ENCODE results near the gene BAIAP2L1.
A peak's percentile ranks its signal among the peaks of the same experiment; 100 is the strongest.
"Not testable (repeated sequence)": the region's sequence is repeated elsewhere in the genome, so short reads cannot be mapped to it uniquely, and the experiment has no call there.

Gene BAIAP2L1, protein sequence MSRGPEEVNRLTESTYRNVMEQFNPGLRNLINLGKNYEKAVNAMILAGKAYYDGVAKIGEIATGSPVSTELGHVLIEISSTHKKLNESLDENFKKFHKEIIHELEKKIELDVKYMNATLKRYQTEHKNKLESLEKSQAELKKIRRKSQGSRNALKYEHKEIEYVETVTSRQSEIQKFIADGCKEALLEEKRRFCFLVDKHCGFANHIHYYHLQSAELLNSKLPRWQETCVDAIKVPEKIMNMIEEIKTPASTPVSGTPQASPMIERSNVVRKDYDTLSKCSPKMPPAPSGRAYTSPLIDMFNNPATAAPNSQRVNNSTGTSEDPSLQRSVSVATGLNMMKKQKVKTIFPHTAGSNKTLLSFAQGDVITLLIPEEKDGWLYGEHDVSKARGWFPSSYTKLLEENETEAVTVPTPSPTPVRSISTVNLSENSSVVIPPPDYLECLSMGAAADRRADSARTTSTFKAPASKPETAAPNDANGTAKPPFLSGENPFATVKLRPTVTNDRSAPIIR

GRCh38 chr7:98400542-98401340, at the start of gene BAIAP2L1:
Gene BAIAP2L1 (minus strand): TSS chr7:98401090. CDS start chr7:98400852, 238 bp downstream.
- no peaks in the 10 kb centered on the region for H3K27me3 ChIP-seq (ENCODE audit: insufficient read depth, insufficient read length)
- H3K36me3 ChIP-seq (ENCODE audit: insufficient read depth, insufficient read length, low read length): peaks cover 7% of the 10 kb centered on the region
- peak within 1 kb of the TSS; percentile 77 for H3K4me3 ChIP-seq (ENCODE audit: insufficient read length, low read depth)
- H3K4me1 ChIP-seq (ENCODE audit: insufficient read depth, insufficient read length): no peaks in the 10 kb centered on the region
- DNase-seq (ENCODE audit: low read depth, low spot score): peak; percentile 81
- H3K9ac ChIP-seq (ENCODE audit: insufficient read length, low read depth): peak within 1 kb of the TSS; percentile 85
- H3K9me3 ChIP-seq (ENCODE audit: insufficient read depth, low read length): peaks cover 16% of the 10 kb centered on the region; the same call in 1 of the 2 replicates
- TF ChIP-seq ZNF274 (IDR thresholded peaks at IDR 0.05; ENCODE audit: low read depth, low read length): no peak

DNA sequence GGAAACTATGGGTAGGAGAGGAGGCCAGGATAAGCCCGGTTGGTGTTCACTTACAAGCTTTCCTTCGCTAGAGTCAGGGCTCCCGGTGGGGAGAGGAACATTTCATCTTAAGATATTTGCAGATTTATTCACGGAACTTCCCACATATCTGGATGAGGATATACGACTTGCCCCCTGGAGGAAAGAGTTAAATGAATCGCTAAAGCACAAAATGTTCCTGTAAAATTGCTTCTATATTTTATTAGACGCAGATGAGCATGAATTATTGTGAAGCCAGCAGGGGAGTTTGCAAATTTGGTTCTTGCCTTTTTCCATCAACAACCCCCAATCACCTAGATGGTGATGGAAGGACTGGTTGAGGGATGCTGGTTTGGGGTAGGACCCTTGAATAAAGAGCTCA, 47.9 kb upstream of the BAIAP2L1 start:
- Histone ChIP-seq H3K27me3 (ENCODE audit: insufficient read depth, insufficient read length) (no peaks in the 10 kb centered on the region), H3K36me3 (ENCODE audit: insufficient read depth, insufficient read length, low read length) (no peaks in the 10 kb centered on the region), H3K9me3 (ENCODE audit: insufficient read depth, low read length) (peaks cover 12% of the 10 kb centered on the region; the same call in 1 of the 2 replicates), H3K4me1 (ENCODE audit: insufficient read depth, insufficient read length) (no peaks in the 10 kb centered on the region), H3K9ac (ENCODE audit: insufficient read length, low read depth) (no peak overlapping the region), H3K4me3 (ENCODE audit: insufficient read length, low read depth) (no peak overlapping the region)
- TF ChIP-seq SUZ12 (IDR thresholded peaks at IDR 0.05; ENCODE audit: extremely low read depth, insufficient read depth, insufficient read length) (no peak), ZNF274 (IDR thresholded peaks at IDR 0.05; ENCODE audit: low read depth, low read length) (no peak), YY1 (IDR thresholded peaks at IDR 0.05; ENCODE audit: insufficient read depth, insufficient read length) (no peak)
- no peak for DNase-seq (ENCODE audit: low read depth, low spot score)

DNA sequence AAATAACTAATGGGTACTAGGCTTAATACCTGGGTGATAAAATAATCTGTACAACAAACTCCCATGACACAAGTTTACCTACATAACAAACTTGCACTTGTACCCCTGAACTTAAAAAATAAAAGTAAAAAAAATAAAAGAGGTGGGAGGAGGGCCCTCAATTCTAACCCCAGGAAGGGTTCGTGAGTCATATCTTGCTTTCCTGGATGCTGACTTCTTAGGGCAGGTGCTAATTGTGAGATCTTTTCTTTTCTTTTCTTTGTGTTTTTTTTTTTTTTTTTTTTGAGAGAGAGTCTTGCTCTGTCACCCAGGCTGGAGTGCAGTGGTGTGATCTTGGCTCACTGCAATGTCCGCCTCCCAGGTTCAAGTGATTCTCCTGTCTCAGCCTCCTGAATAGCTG, 40.1 kb upstream of the BAIAP2L1 start:
- H3K9ac ChIP-seq (ENCODE audit: insufficient read length, low read depth); H3K27me3 ChIP-seq (ENCODE audit: insufficient read depth, insufficient read length); H3K4me3 ChIP-seq (ENCODE audit: insufficient read length, low read depth); H3K36me3 ChIP-seq (ENCODE audit: insufficient read depth, insufficient read length, low read length); H3K4me1 ChIP-seq (ENCODE audit: insufficient read depth, insufficient read length); H3K9me3 ChIP-seq (ENCODE audit: insufficient read depth, low read length); DNase-seq (ENCODE audit: low read depth, low spot score): not testable (repeated sequence)

DNA sequence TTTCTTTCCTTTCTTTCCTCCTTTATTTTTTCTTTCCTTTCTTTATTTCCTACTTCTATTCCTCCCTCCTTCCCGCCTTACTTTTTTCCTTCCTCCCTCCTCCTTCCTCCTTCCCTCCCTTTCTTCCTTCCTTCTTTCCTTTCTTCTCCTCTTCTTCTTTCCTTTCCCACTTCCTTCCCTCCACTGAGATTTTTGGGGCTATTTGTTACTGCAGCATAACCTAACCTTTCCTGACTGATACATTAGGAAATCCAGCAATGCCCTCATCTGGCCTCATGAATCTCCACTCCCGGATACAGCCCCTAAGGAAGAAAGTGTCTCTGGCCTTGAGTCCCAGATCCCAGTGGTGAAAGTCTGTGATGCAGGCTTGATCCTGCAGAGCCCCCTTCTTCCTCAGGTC, 38.6 kb upstream of the BAIAP2L1 start:
- H3K9me3 ChIP-seq (ENCODE audit: insufficient read depth, low read length): peaks cover 7% of the 10 kb centered on the region; the same call in 1 of the 2 replicates
- DNase-seq (ENCODE audit: low read depth, low spot score): no peak
- H3K4me1 ChIP-seq (ENCODE audit: insufficient read depth, insufficient read length): no peaks in the 10 kb centered on the region
- H3K36me3 ChIP-seq (ENCODE audit: insufficient read depth, insufficient read length, low read length): no peaks in the 10 kb centered on the region
- H3K27me3 ChIP-seq (ENCODE audit: insufficient read depth, insufficient read length): no peaks in the 10 kb centered on the region
- no peak for TF ChIP-seq YY1 (IDR thresholded peaks at IDR 0.05; ENCODE audit: insufficient read depth, insufficient read length)
- no peak for TF ChIP-seq SUZ12 (IDR thresholded peaks at IDR 0.05; ENCODE audit: extremely low read depth, insufficient read depth, insufficient read length)
- TF ChIP-seq ZNF274 (IDR thresholded peaks at IDR 0.05; ENCODE audit: low read depth, low read length): no peak
- H3K9ac ChIP-seq (ENCODE audit: insufficient read length, low read depth): no peak overlapping the region
- H3K4me3 ChIP-seq (ENCODE audit: insufficient read length, low read depth): no peak overlapping the region

DNA sequence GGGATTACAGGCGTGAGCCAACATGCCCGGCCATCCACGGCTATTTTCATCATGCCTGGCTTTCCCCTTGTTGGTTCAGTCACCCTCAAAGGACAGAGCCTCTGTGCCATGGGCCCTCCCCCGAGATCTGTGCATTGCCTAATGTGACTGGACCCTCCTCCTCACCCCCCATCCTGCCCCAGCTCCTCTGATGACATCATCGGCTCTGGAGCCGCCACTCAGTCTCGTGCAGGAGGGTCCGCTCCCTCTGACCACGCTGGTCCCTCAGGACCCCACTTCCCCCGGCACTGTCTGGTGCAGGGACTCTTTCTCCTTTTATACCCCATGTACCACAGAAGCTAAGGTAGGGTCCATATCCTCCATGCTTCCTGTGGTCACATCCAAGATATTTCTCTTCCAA, 33.2 kb upstream of the BAIAP2L1 start:
- Histone ChIP-seq H3K9ac (ENCODE audit: insufficient read length, low read depth) (no peak overlapping the region), H3K36me3 (ENCODE audit: insufficient read depth, insufficient read length, low read length) (no peaks in the 10 kb centered on the region), H3K4me1 (ENCODE audit: insufficient read depth, insufficient read length) (no peaks in the 10 kb centered on the region), H3K4me3 (ENCODE audit: insufficient read length, low read depth) (no peak overlapping the region), H3K27me3 (ENCODE audit: insufficient read depth, insufficient read length) (no peaks in the 10 kb centered on the region), H3K9me3 (ENCODE audit: insufficient read depth, low read length) (no peaks in the 10 kb centered on the region)
- DNase-seq (ENCODE audit: low read depth, low spot score): no peak
- TF ChIP-seq SUZ12 (IDR thresholded peaks at IDR 0.05; ENCODE audit: extremely low read depth, insufficient read depth, insufficient read length) (no peak), ZNF274 (IDR thresholded peaks at IDR 0.05; ENCODE audit: low read depth, low read length) (no peak), YY1 (IDR thresholded peaks at IDR 0.05; ENCODE audit: insufficient read depth, insufficient read length) (no peak)

GRCh38 chr7:98429799-98430198, 28.9 kb upstream of the BAIAP2L1 start:
- no peaks in the 10 kb centered on the region for H3K36me3 ChIP-seq (ENCODE audit: insufficient read depth, insufficient read length, low read length)
- no peak overlapping the region for H3K9ac ChIP-seq (ENCODE audit: insufficient read length, low read depth)
- no peak for DNase-seq (ENCODE audit: low read depth, low spot score)
- no peaks in the 10 kb centered on the region for H3K27me3 ChIP-seq (ENCODE audit: insufficient read depth, insufficient read length)
- no peak overlapping the region for H3K4me3 ChIP-seq (ENCODE audit: insufficient read length, low read depth)
- H3K4me1 ChIP-seq (ENCODE audit: insufficient read depth, insufficient read length): no peaks in the 10 kb centered on the region
- TF ChIP-seq ZNF274 (IDR thresholded peaks at IDR 0.05; ENCODE audit: low read depth, low read length) (no peak), SUZ12 (IDR thresholded peaks at IDR 0.05; ENCODE audit: extremely low read depth, insufficient read depth, insufficient read length) (no peak), YY1 (IDR thresholded peaks at IDR 0.05; ENCODE audit: insufficient read depth, insufficient read length) (no peak)
- no peaks in the 10 kb centered on the region for H3K9me3 ChIP-seq (ENCODE audit: insufficient read depth, low read length)

GRCh38 chr7:98423043-98423442, 22.2 kb upstream of the BAIAP2L1 start:
- no peak overlapping the region for H3K4me3 ChIP-seq (ENCODE audit: insufficient read length, low read depth)
- peaks cover 5% of the 10 kb centered on the region for H3K27me3 ChIP-seq (ENCODE audit: insufficient read depth, insufficient read length)
- no peaks in the 10 kb centered on the region for H3K4me1 ChIP-seq (ENCODE audit: insufficient read depth, insufficient read length)
- no peak for TF ChIP-seq SUZ12 (IDR thresholded peaks at IDR 0.05; ENCODE audit: extremely low read depth, insufficient read depth, insufficient read length)
- no peak for TF ChIP-seq ZNF274 (IDR thresholded peaks at IDR 0.05; ENCODE audit: low read depth, low read length)
- no peak for TF ChIP-seq YY1 (IDR thresholded peaks at IDR 0.05; ENCODE audit: insufficient read depth, insufficient read length)
- H3K9ac ChIP-seq (ENCODE audit: insufficient read length, low read depth): no peak overlapping the region
- DNase-seq (ENCODE audit: low read depth, low spot score): no peak
- H3K9me3 ChIP-seq (ENCODE audit: insufficient read depth, low read length): no peaks in the 10 kb centered on the region
- H3K36me3 ChIP-seq (ENCODE audit: insufficient read depth, insufficient read length, low read length): no peaks in the 10 kb centered on the region
